Astrocyte (in vitro differentiated cells and primary cell): Measurements from ENCODE around the gene NFIA. TPM values are rescaled to one million over a fixed set of nuclear protein-coding genes. Genes with fewer than 3 reads are reported as not detected.

ENCODE experiments used
- DNase-seq: peaks from one replicate; pipeline ENCODE4 v3.0.0-alpha.2; 2010; ENCODE audit warnings: low read depth
- FAIRE-seq: peaks from 2 replicates; lab custom pipeline; 2011; peaks lifted over from hg19 to GRCh38; lab: Jason Lieb, UNC
- H2AFZ ChIP-seq: 2 replicates; pipeline ENCODE4 v1.6.0; 2012; ENCODE audit warnings: low read depth, low read length, inconsistent platforms
- H3K27ac ChIP-seq: 2 replicates; pipeline ENCODE4 v1.5.1; 2011; ENCODE audit warnings: low read depth, low read length, inconsistent platforms
- H3K27me3 ChIP-seq: 2 replicates; pipeline ENCODE4 v1.6.0; 2011; ENCODE audit warnings: low read length, inconsistent platforms; ENCODE audit not compliant: insufficient read depth
- H3K36me3 ChIP-seq: 2 replicates; pipeline ENCODE4 v1.5.1; 2011; ENCODE audit warnings: low read length, inconsistent platforms; ENCODE audit not compliant: insufficient read depth
- H3K4me1 ChIP-seq: 2 replicates; pipeline ENCODE4 v1.5.1; 2011; ENCODE audit warnings: low read length, inconsistent platforms; ENCODE audit not compliant: insufficient read depth
- H3K4me2 ChIP-seq: 2 replicates; pipeline ENCODE4 v1.6.0; 2012; ENCODE audit warnings: low read length, inconsistent platforms
- H3K4me3 ChIP-seq: 2 replicates; pipeline ENCODE4 v1.5.1; 2011; ENCODE audit warnings: low read depth, mild to moderate bottlenecking, low read length, inconsistent platforms; ENCODE audit not compliant: insufficient read depth
- H3K79me2 ChIP-seq: 2 replicates; pipeline ENCODE4 v1.6.0; 2012; ENCODE audit warnings: mild to moderate bottlenecking, low read length, inconsistent platforms; ENCODE audit not compliant: insufficient read depth
- H3K9ac ChIP-seq: 2 replicates; pipeline ENCODE4 v1.6.0; 2012; ENCODE audit warnings: mild to moderate bottlenecking, low read length, inconsistent platforms
- H3K9me3 ChIP-seq: 2 replicates; pipeline ENCODE4 v1.5.1; 2012; ENCODE audit warnings: low read depth, mild to moderate bottlenecking, low read length, inconsistent platforms; ENCODE audit not compliant: insufficient read depth
- H4K20me1 ChIP-seq: 2 replicates; pipeline ENCODE4 v1.6.0; 2012; ENCODE audit warnings: low read length, inconsistent platforms; ENCODE audit not compliant: insufficient read depth
- H3K27ac Mint-ChIP-seq: one replicate; pipeline ENCODE4 v1.8.0; 2021; ENCODE audit warnings: mild to moderate bottlenecking, mixed read lengths; ENCODE audit not compliant: unreplicated experiment
- H3K27me3 Mint-ChIP-seq: one replicate; pipeline ENCODE4 v1.8.0; 2021; ENCODE audit warnings: low read depth, mixed read lengths; ENCODE audit not compliant: unreplicated experiment
- H3K36me3 Mint-ChIP-seq: one replicate; pipeline ENCODE4 v1.8.0; 2021; ENCODE audit warnings: low read depth, mixed read lengths; ENCODE audit not compliant: unreplicated experiment
- H3K4me1 Mint-ChIP-seq: one replicate; pipeline ENCODE4 v1.8.0; 2021; ENCODE audit warnings: low read depth, mixed read lengths; ENCODE audit not compliant: unreplicated experiment
- H3K4me3 Mint-ChIP-seq: one replicate; pipeline ENCODE4 v1.8.0; 2021; ENCODE audit warnings: mild to moderate bottlenecking, moderate library complexity, mixed read lengths; ENCODE audit not compliant: unreplicated experiment
- H3K9me3 Mint-ChIP-seq: one replicate; pipeline ENCODE4 v1.8.0; 2021; ENCODE audit warnings: mild to moderate bottlenecking, mixed read lengths; ENCODE audit not compliant: unreplicated experiment
- CTCF ChIP-seq: IDR thresholded peaks from 2 replicates; pipeline ENCODE4 v1.5.1; 2011; ENCODE audit warnings: low read depth, mild to moderate bottlenecking, inconsistent platforms, low read length, moderate library complexity; ENCODE audit not compliant: insufficient read depth
- EZH2 ChIP-seq: IDR thresholded peaks from 2 replicates; pipeline ENCODE4 v1.6.1; 2012; ENCODE audit warnings: mild to moderate bottlenecking, low read length, inconsistent platforms; ENCODE audit not compliant: insufficient read depth
- total RNA-seq: library from RNA; stranded (reverse); gene quantifications from 2 replicates; pipeline ENCODE4 v1.2.1, GENCODE V29; 2021

The NFIA gene
- total RNA-seq, 1 donor from 2014 or later, result 4.6 TPM

- Histone ChIP-seq H3K36me3 (no peaks in the 10 kb centered on the region), H3K4me1 (no peaks in the 10 kb centered on the region), H3K27ac (no peak overlapping the region), H2AFZ (no peak overlapping the region), H3K9ac (no peak overlapping the region), H3K4me2 (no peak overlapping the region), H3K27me3 (no peaks in the 10 kb centered on the region), H4K20me1 (no peaks in the 10 kb centered on the region), H3K9me3 (no peaks in the 10 kb centered on the region), H3K79me2 (no peaks in the 10 kb centered on the region), H3K4me3 (no peak overlapping the region)
- Mint-ChIP-seq H3K4me3 (no peak overlapping the region), H3K27ac (no peak overlapping the region), H3K36me3 (no peaks in the 10 kb centered on the region), H3K27me3 (peaks cover 14% of the 10 kb centered on the region), H3K9me3 (no peaks in the 10 kb centered on the region), H3K4me1 (peaks cover 3% of the 10 kb centered on the region)
- TF ChIP-seq EZH2, result no peak
- no peak for TF ChIP-seq CTCF
- FAIRE-seq (no peak), DNase-seq (no peak)
Observed at GRCh38 chr1:61135291-61135690, 52.9 kb downstream of the NFIA start.

GRCh38 chr1:61138305-61138704 is 55.9 kb downstream of the NFIA start:
- no peak overlapping the region for H3K4me2 ChIP-seq
- TF ChIP-seq EZH2, result no peak
- no peak for TF ChIP-seq CTCF
- no peak overlapping the region for H3K4me3 Mint-ChIP-seq
- H3K27ac ChIP-seq, result no peak overlapping the region
- no peaks in the 10 kb centered on the region for H3K9me3 Mint-ChIP-seq
- H3K36me3 Mint-ChIP-seq, result no peaks in the 10 kb centered on the region
- H3K27me3 ChIP-seq, result no peaks in the 10 kb centered on the region
- H3K27me3 Mint-ChIP-seq, result peaks cover 10% of the 10 kb centered on the region
- DNase-seq, result no peak
- H3K4me1 Mint-ChIP-seq, result peaks cover 9% of the 10 kb centered on the region
- no peak overlapping the region for H3K9ac ChIP-seq
- FAIRE-seq, result no peak
- no peaks in the 10 kb centered on the region for H3K79me2 ChIP-seq
- H3K4me3 ChIP-seq, result no peak overlapping the region
- H4K20me1 ChIP-seq, result no peaks in the 10 kb centered on the region
- no peak overlapping the region for H3K27ac Mint-ChIP-seq
- H2AFZ ChIP-seq, result no peak overlapping the region
- no peaks in the 10 kb centered on the region for H3K36me3 ChIP-seq
- no peaks in the 10 kb centered on the region for H3K9me3 ChIP-seq
- peaks cover 7% of the 10 kb centered on the region for H3K4me1 ChIP-seq

- peaks cover 10% of the 10 kb centered on the region for H3K27me3 Mint-ChIP-seq
- no peaks in the 10 kb centered on the region for H3K79me2 ChIP-seq
- no peaks in the 10 kb centered on the region for H3K36me3 ChIP-seq
- no peaks in the 10 kb centered on the region for H3K27me3 ChIP-seq
- H3K4me1 Mint-ChIP-seq, result peaks cover 9% of the 10 kb centered on the region
- DNase-seq (peak; percentile 21), FAIRE-seq (peak; percentile 49)
- H3K27ac ChIP-seq, result no peak overlapping the region
- H2AFZ ChIP-seq, result no peak overlapping the region
- H3K9me3 ChIP-seq, result no peaks in the 10 kb centered on the region
- TF ChIP-seq EZH2, result no peak
- no peak overlapping the region for H3K4me3 Mint-ChIP-seq
- no peaks in the 10 kb centered on the region for H3K36me3 Mint-ChIP-seq
- H3K4me2 ChIP-seq, result no peak overlapping the region
- H3K9me3 Mint-ChIP-seq, result no peaks in the 10 kb centered on the region
- H3K4me3 ChIP-seq, result no peak overlapping the region
- H4K20me1 ChIP-seq, result no peaks in the 10 kb centered on the region
- H3K27ac Mint-ChIP-seq, result no peak overlapping the region
- peaks cover 7% of the 10 kb centered on the region for H3K4me1 ChIP-seq
- H3K9ac ChIP-seq, result no peak overlapping the region
Observed at GRCh38 chr1:61138921-61139774, 56.8 kb downstream of the NFIA start.
